PC-3 (cell line): Measurements from ENCODE around the gene GLRA3. TPM values are rescaled to one million over a fixed set of nuclear protein-coding genes. Genes with fewer than 3 reads are reported as not detected.

Source experiments
- ATAC-seq: fragments of 200-7000 bp; cut with Tn5 transposase; 2 replicates; pipeline ENCODE4 v1.9.1; 2020; ENCODE audit warnings: mild to moderate bottlenecking, moderate library complexity
- BruUV-seq: library from RNA; stranded (reverse); fragments of 400-500 nt; replicated peaks from 2 replicates; lab custom pipeline; 2021; lab: Mats Ljungman, UMichigan
- CTCF ChIA-PET: fragments of 300-600 bp; sonication (Branson Sonifier 250); formaldehyde crosslinking; loops from one replicate; lab custom pipeline; 2022; ENCODE audit warnings: antibody characterized with exemption; lab: Charles Lee
- POLR2A ChIA-PET: fragments of 300-600 bp; sonication (Branson Sonifier 250); formaldehyde crosslinking; loops from one replicate; lab custom pipeline; 2022; ENCODE audit warnings: antibody characterized with exemption; ENCODE audit not compliant: unreplicated experiment; lab: Charles Lee
- DNase-seq: peaks from one replicate; pipeline ENCODE4 v3.0.0-alpha.2; 2015
- H2AFZ ChIP-seq: fragments of 300-600 bp; sonication (generic); 2 replicates; pipeline ENCODE4 v1.6.0; 2016; ENCODE audit warnings: antibody characterized with exemption, low read length
- H3F3A ChIP-seq: fragments of 300-600 bp; sonication (generic); one replicate; pipeline ENCODE4 v1.6.0; 2017; ENCODE audit warnings: antibody characterized with exemption, low read length, control low read depth, mild to moderate bottlenecking; ENCODE audit not compliant: unreplicated experiment
- H3K27ac ChIP-seq: fragments of 300-600 bp; sonication (generic); 2 replicates; pipeline ENCODE4 v1.5.1; 2016; ENCODE audit warnings: mild to moderate bottlenecking, low read length
- H3K27me3 ChIP-seq: fragments of 300-600 bp; sonication (generic); 2 replicates; pipeline ENCODE4 v1.6.1; 2016; ENCODE audit warnings: low read length, mixed read lengths
- H3K36me3 ChIP-seq: fragments of 300-600 bp; sonication (generic); 2 replicates; pipeline ENCODE4 v1.6.1; 2016; ENCODE audit warnings: low read depth, mixed run types, low read length, mixed read lengths
- H3K4me1 ChIP-seq: fragments of 300-600 bp; sonication (generic); 2 replicates; pipeline ENCODE4 v1.5.1; 2016; ENCODE audit warnings: low read length; ENCODE audit not compliant: insufficient read depth
- H3K4me2 ChIP-seq: fragments of 300-600 bp; sonication (generic); 2 replicates; pipeline ENCODE4 v1.6.0; 2016; ENCODE audit warnings: low read length
- H3K4me3 ChIP-seq: fragments of 300-600 bp; sonication (generic); 2 replicates; pipeline ENCODE4 v1.5.1; 2016; ENCODE audit warnings: mild to moderate bottlenecking, low read length, mixed read lengths
- H3K79me2 ChIP-seq: fragments of 300-600 bp; sonication (generic); 2 replicates; pipeline ENCODE4 v1.6.1; 2017; ENCODE audit warnings: low read length, mixed read lengths
- H3K9ac ChIP-seq: fragments of 300-600 bp; sonication (generic); 2 replicates; pipeline ENCODE4 v1.6.0; 2016; ENCODE audit warnings: mild to moderate bottlenecking, low read length
- H3K9me2 ChIP-seq: fragments of 300-600 bp; sonication (generic); replicated peaks from 2 replicates; pipeline ENCODE4 v1.6.1; 2016; ENCODE audit warnings: mixed run types, low read length, mixed read lengths
- H3K9me3 ChIP-seq: fragments of 300-600 bp; sonication (generic); 2 replicates; pipeline ENCODE4 v1.6.1; 2016; ENCODE audit warnings: low read length, mixed read lengths
- H4K20me1 ChIP-seq: fragments of 300-600 bp; sonication (generic); 2 replicates; pipeline ENCODE4 v1.6.1; 2016; ENCODE audit warnings: low read length, mixed read lengths
- CTCF ChIP-seq: fragments of 300-600 bp; sonication (generic); conservative IDR thresholded peaks from 2 replicates; pipeline ENCODE4 v1.5.1; 2017; ENCODE audit warnings: antibody characterized with exemption, low read depth, mild to moderate bottlenecking, low read length
- EZH2 ChIP-seq: fragments of 300-600 bp; sonication (generic); IDR thresholded peaks from one replicate; pipeline ENCODE4 v1.6.1; 2017; ENCODE audit warnings: antibody characterized with exemption, mild to moderate bottlenecking, low read length; ENCODE audit not compliant: unreplicated experiment
- EZH2phosphoT487 ChIP-seq: fragments of 300-600 bp; sonication (generic); IDR thresholded peaks from 2 replicates; pipeline ENCODE4 v1.6.1; 2018; ENCODE audit warnings: mild to moderate bottlenecking, antibody characterized with exemption, low read length, borderline replicate concordance
- intact Hi-C: fragments of 100-400 bp; cut with micrococcal nuclease; formaldehyde crosslinking; loops from 2 replicates; pipeline ENCODE4 v1.9.0; 2023
- total RNA-seq: library from RNA; depleted of rRNA; stranded (reverse); fragments of >200 nt; gene quantifications from 2 replicates; pipeline ENCODE4 v1.2.3, GENCODE V29; 2014; rRNA removed

GLRA3 gene
- total RNA-seq, 1 experiment from 2014 or later: not detected

- H3K27me3 ChIP-seq: no peaks in the 10 kb centered on the region
- H3K9me2 ChIP-seq: no peaks in the 10 kb centered on the region
- ATAC-seq: no peak
- no TSS peak for BruUV-seq
- H3K27ac ChIP-seq: no peak overlapping the region
- no peaks in the 10 kb centered on the region for H3K36me3 ChIP-seq
- no peaks in the 10 kb centered on the region for H4K20me1 ChIP-seq
- ChIA-PET POLR2A (no interaction called here), CTCF (no interaction called here)
- H3K4me1 ChIP-seq: peaks cover 23% of the 10 kb centered on the region
- H3K9me3 ChIP-seq: no peaks in the 10 kb centered on the region
- TF ChIP-seq EZH2phosphoT487 (no peak), CTCF (no peak), EZH2 (no peak)
- H3K4me3 ChIP-seq: no peak overlapping the region
- H3K79me2 ChIP-seq: no peaks in the 10 kb centered on the region
- no peak for DNase-seq
- no peak overlapping the region for H3K4me2 ChIP-seq
- no peaks in the 10 kb centered on the region for H3F3A ChIP-seq
- no peak overlapping the region for H2AFZ ChIP-seq
- intact Hi-C loops: no loop called here
- no peak overlapping the region for H3K9ac ChIP-seq
Measured at GRCh38 chr4:174591243-174592021, 237.6 kb downstream of the GLRA3 start.

- no peak overlapping the region for H3K4me3 ChIP-seq
- ATAC-seq (no peak), DNase-seq (no peak)
- POLR2A ChIA-PET: no interaction called here
- no peaks in the 10 kb centered on the region for H3K27me3 ChIP-seq
- BruUV-seq: no TSS peak
- intact Hi-C loops: no loop called here
- no peaks in the 10 kb centered on the region for H4K20me1 ChIP-seq
- no peak overlapping the region for H3K27ac ChIP-seq
- H3K4me2 ChIP-seq: no peak overlapping the region
- CTCF ChIA-PET: no interaction called here
- H3K36me3 ChIP-seq: no peaks in the 10 kb centered on the region
- H3F3A ChIP-seq: no peaks in the 10 kb centered on the region
- no peak overlapping the region for H2AFZ ChIP-seq
- no peaks in the 10 kb centered on the region for H3K9me2 ChIP-seq
- H3K9me3 ChIP-seq: no peaks in the 10 kb centered on the region
- H3K4me1 ChIP-seq: peaks cover 16% of the 10 kb centered on the region
- no peak overlapping the region for H3K9ac ChIP-seq
- TF ChIP-seq EZH2phosphoT487: no peak
- TF ChIP-seq EZH2: no peak
- no peak for TF ChIP-seq CTCF
- no peaks in the 10 kb centered on the region for H3K79me2 ChIP-seq
Measured at GRCh38 chr4:174590336-174590735, 238.7 kb downstream of the GLRA3 start.

Other genes with a start within 250 kb of the GLRA3 start
- not detected in 2 replicates for gene ADAM29, start 89.1 kb upstream of the GLRA3 start, total RNA-seq